ENCODE measurements around the gene DTYMK. TPM values are rescaled to one million over a fixed set of nuclear protein-coding genes. Genes with fewer than 3 reads are reported as not detected.

DTYMK gene
- 17.3 TPM for total RNA-seq
- long read RNA-seq, transcript DTYMK-201 (5 exons, 1,232 nt) = major isoform, 20 of 45 reads
- long read RNA-seq, partial matches to known transcripts = 17 of 45 reads
- long read RNA-seq, other reads (novel, unspliced or antisense) = 5 of 45 reads

GRCh38 chr2:241686650-241687425 is at the start of gene DTYMK:
TSS of gene DTYMK (minus strand) at chr2:241686815. CDS start at chr2:241686783, 32 bp downstream.
- DNase-seq = peak; percentile 98
- intact Hi-C loops (cut with DNase I) = no loop called here
- no peak for TF ChIP-seq CTCF (IDR thresholded peaks at IDR 0.05)
- ATAC-seq = peak; percentile 99
- Histone ChIP-seq H3K4me3 (peak within 1 kb of the TSS; percentile 97), H3K4me1 (peaks cover 24% of the 10 kb centered on the region), H3K36me3 (peaks cover 29% of the 10 kb centered on the region), H3K9me3 (no peaks in the 10 kb centered on the region), H3K27ac (peak within 1 kb of the TSS; percentile 91), H3K27me3 (ENCODE audit: low read depth) (no peaks in the 10 kb centered on the region)

DNA sequence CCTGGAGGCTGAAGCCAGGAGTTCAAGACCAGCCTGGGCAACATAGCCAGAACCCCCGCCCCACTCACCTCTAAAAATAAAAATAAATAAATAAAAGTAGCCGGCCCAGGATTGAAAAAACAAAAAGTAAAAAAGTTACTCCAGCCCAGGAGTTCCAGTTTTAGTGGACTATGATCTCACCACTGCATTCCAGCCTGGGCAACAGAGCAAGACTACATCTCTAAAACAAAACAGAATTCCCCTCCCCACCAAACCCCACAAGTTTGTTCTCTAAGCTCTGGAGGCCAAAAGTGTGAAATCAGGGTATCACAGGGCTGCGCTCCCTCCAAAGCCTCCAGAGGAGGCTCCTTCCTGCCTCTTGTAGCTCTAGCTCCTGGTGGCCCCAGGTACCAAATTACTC is 49.5 kb upstream of the DTYMK start:
- Histone ChIP-seq H3K4me1 (peaks cover 18% of the 10 kb centered on the region), H3K27me3 (ENCODE audit: low read depth) (no peaks in the 10 kb centered on the region), H3K9me3 (no peaks in the 10 kb centered on the region), H3K36me3 (peaks cover 6% of the 10 kb centered on the region), H3K27ac (no peak overlapping the region), H3K4me3 (no peak overlapping the region)
- ATAC-seq = no peak
- intact Hi-C loops (cut with DNase I) = no loop called here
- no peak for TF ChIP-seq CTCF (IDR thresholded peaks at IDR 0.05)
- no peak for DNase-seq

GRCh38 chr2:241734467-241735208 is 48.0 kb upstream of the DTYMK start, which contains the start of gene D2HGDH:
TSS of gene D2HGDH (plus strand) at chr2:241734630. CDS start at chr2:241735225, 595 bp downstream.
- peaks cover 4% of the 10 kb centered on the region for H3K36me3 ChIP-seq
- H3K27me3 ChIP-seq (ENCODE audit: low read depth) = no peaks in the 10 kb centered on the region
- peaks cover 18% of the 10 kb centered on the region for H3K4me1 ChIP-seq
- no peaks in the 10 kb centered on the region for H3K9me3 ChIP-seq
- DNase-seq = peak; percentile 97
- peak within 1 kb of the TSS; percentile 91 for H3K27ac ChIP-seq
- intact Hi-C loops (cut with DNase I) = no loop called here
- ATAC-seq = peak; percentile 96 to 98
- no peak for TF ChIP-seq CTCF (IDR thresholded peaks at IDR 0.05)
- peak within 1 kb of the TSS; percentile 100 for H3K4me3 ChIP-seq

DNA sequence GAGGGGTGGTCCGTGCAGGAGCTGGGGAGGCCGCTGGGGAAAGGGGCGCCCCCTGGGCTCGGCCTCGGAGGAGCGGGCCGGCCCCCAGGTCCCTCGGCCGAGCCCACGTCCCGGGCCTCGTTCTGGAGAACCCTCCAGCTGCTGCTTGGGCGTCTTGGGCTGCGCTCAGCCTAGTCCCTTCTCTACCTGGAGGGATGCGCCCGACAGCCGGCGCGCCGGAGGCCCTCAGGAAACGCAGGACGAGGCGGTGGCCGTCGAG is 47.5 kb upstream of the DTYMK start:
- no peaks in the 10 kb centered on the region for H3K9me3 ChIP-seq
- no peak for DNase-seq
- no peaks in the 10 kb centered on the region for H3K36me3 ChIP-seq
- intact Hi-C loops (cut with DNase I) = no loop called here
- no peak for TF ChIP-seq CTCF (IDR thresholded peaks at IDR 0.05)
- peaks cover 18% of the 10 kb centered on the region for H3K4me1 ChIP-seq
- peak; percentile 19 to 29 for ATAC-seq
- H3K27me3 ChIP-seq (ENCODE audit: low read depth) = no peaks in the 10 kb centered on the region
- H3K4me3 ChIP-seq = peak overlapping the region; percentile 100
- H3K27ac ChIP-seq = peak overlapping the region; percentile 91

GRCh38 chr2:241733391-241734207 is 47.0 kb upstream of the DTYMK start:
- intact Hi-C loops (cut with DNase I) = no loop called here
- Histone ChIP-seq H3K4me1 (peaks cover 18% of the 10 kb centered on the region), H3K27me3 (ENCODE audit: low read depth) (no peaks in the 10 kb centered on the region), H3K4me3 (peak overlapping the region; percentile 100), H3K27ac (peak overlapping the region; percentile 91), H3K9me3 (no peaks in the 10 kb centered on the region), H3K36me3 (no peaks in the 10 kb centered on the region)
- no peak for TF ChIP-seq CTCF (IDR thresholded peaks at IDR 0.05)
- DNase-seq (peak; percentile 47), ATAC-seq (no peak)
